ENCODE results near the gene NYAP2.

Gene NYAP2

GRCh38 chr2:225378984-225379383, 20.5 kb upstream of the NYAP2 start:
- Histone ChIP-seq H3K27ac (no peak overlapping the region), H3K4me3 (ENCODE audit: low read depth, low read length) (no peak overlapping the region), H3K9me3 (ENCODE audit: severe bottlenecking) (no peaks in the 10 kb centered on the region), H3K36me3 (no peaks in the 10 kb centered on the region), H3K27me3 (ENCODE audit: insufficient read depth, low read depth, severe bottlenecking) (no peaks in the 10 kb centered on the region)
- TF ChIP-seq CTCF (IDR thresholded peaks at IDR 0.05; ENCODE audit: low read depth, low read length), result no peak
- no peak for DNase-seq

GRCh38 chr2:225379856-225380255, 19.7 kb upstream of the NYAP2 start:
- Histone ChIP-seq H3K36me3 (no peaks in the 10 kb centered on the region), H3K4me3 (ENCODE audit: low read depth, low read length) (no peak overlapping the region)
- DNase-seq, result no peak

GRCh38 chr2:225381609-225382008, 17.9 kb upstream of the NYAP2 start:
- Histone ChIP-seq H3K27me3 (ENCODE audit: insufficient read depth, low read depth, severe bottlenecking) (no peaks in the 10 kb centered on the region), H3K4me3 (ENCODE audit: low read depth, low read length) (no peak overlapping the region), H3K27ac (no peak overlapping the region), H3K9me3 (ENCODE audit: severe bottlenecking) (no peaks in the 10 kb centered on the region), H3K36me3 (no peaks in the 10 kb centered on the region)
- no peak for TF ChIP-seq CTCF (IDR thresholded peaks at IDR 0.05; ENCODE audit: low read depth, low read length)
- DNase-seq, result no peak

More at GRCh38 chr2:225379856-225380255, 19.7 kb upstream of the NYAP2 start:
- Histone ChIP-seq H3K27me3 (ENCODE audit: insufficient read depth, low read depth, severe bottlenecking) (no peaks in the 10 kb centered on the region), H3K9me3 (ENCODE audit: severe bottlenecking) (no peaks in the 10 kb centered on the region), H3K27ac (no peak overlapping the region)
- no peak for TF ChIP-seq CTCF (IDR thresholded peaks at IDR 0.05; ENCODE audit: low read depth, low read length)

- H3K4me3 ChIP-seq (ENCODE audit: low read depth, low read length), result no peak overlapping the region
- H3K9me3 ChIP-seq (ENCODE audit: severe bottlenecking), result no peaks in the 10 kb centered on the region
- no peak for DNase-seq
- no peak for TF ChIP-seq CTCF (IDR thresholded peaks at IDR 0.05; ENCODE audit: low read depth, low read length)
- H3K27ac ChIP-seq, result no peak overlapping the region
- H3K27me3 ChIP-seq (ENCODE audit: insufficient read depth, low read depth, severe bottlenecking), result no peaks in the 10 kb centered on the region
- H3K36me3 ChIP-seq, result no peaks in the 10 kb centered on the region
Observed at GRCh38 chr2:225398372-225398771, 1.1 kb upstream of the NYAP2 start.

GRCh38 chr2:225400060-225400511, 576 bp downstream of the NYAP2 start:
- Histone ChIP-seq H3K9me3 (ENCODE audit: severe bottlenecking) (no peaks in the 10 kb centered on the region), H3K4me3 (ENCODE audit: low read depth, low read length) (peak overlapping the region; percentile 60), H3K27me3 (ENCODE audit: insufficient read depth, low read depth, severe bottlenecking) (no peaks in the 10 kb centered on the region), H3K36me3 (no peaks in the 10 kb centered on the region), H3K27ac (peak overlapping the region; percentile 81)
- TF ChIP-seq CTCF (IDR thresholded peaks at IDR 0.05; ENCODE audit: low read depth, low read length), result no peak
- peak; percentile 65 for DNase-seq
